Measurements from ENCODE around the gene SMARCB1.

The SMARCB1 gene

GRCh38 chr22:23831261-23831660, 44.5 kb downstream of the SMARCB1 start:
- Histone ChIP-seq H3K4me1 (ENCODE audit: control insufficient read depth, insufficient read depth, low read length) (peaks cover 2% of the 10 kb centered on the region), H3K36me3 (ENCODE audit: control insufficient read depth, insufficient read depth, low read length) (peaks cover 38% of the 10 kb centered on the region), H3K27me3 (ENCODE audit: control insufficient read depth, insufficient read depth, low read length, poor library complexity, severe bottlenecking) (no peaks in the 10 kb centered on the region)

DNA sequence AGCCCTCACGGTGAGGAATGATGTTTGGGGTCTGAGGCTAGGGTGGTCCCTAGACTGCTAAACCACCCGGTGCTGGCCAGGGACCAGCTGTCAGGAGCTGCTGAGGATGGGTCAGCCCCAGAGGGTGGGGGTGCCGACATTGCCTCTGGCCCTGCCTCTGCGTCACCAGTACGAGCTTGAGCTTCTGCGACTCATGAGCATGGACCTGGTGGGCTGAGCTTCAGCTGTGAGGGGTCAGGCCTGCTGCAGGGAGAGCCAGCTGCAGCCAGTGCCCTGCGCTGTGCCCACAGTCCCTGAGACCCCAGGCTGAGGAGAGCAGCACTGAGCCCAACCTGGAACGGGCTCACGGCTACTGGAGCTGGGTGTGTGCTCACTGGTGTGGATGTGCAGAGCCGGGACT, 45.0 kb downstream of the SMARCB1 start:
- Histone ChIP-seq H3K27me3 (ENCODE audit: control insufficient read depth, insufficient read depth, low read length, poor library complexity, severe bottlenecking) (no peaks in the 10 kb centered on the region), H3K36me3 (ENCODE audit: control insufficient read depth, insufficient read depth, low read length) (peaks cover 34% of the 10 kb centered on the region), H3K27ac (ENCODE audit: insufficient read depth, low read depth, low read length, poor library complexity, severe bottlenecking) (no peak overlapping the region), H3K4me3 (ENCODE audit: insufficient read depth, low read depth, low read length) (no peak overlapping the region), H3K4me1 (ENCODE audit: control insufficient read depth, insufficient read depth, low read length) (no peaks in the 10 kb centered on the region), H3K9me3 (ENCODE audit: control insufficient read depth, low read length) (no peaks in the 10 kb centered on the region)
- whole genome bisulfite sequencing, 2 experiments: 94 to 95% methylated on average over 10 of the region's 10 CpGs

More at GRCh38 chr22:23831261-23831660, 44.5 kb downstream of the SMARCB1 start:
- Histone ChIP-seq H3K9me3 (ENCODE audit: control insufficient read depth, low read length) (no peaks in the 10 kb centered on the region), H3K27ac (ENCODE audit: insufficient read depth, low read depth, low read length, poor library complexity, severe bottlenecking) (no peak overlapping the region), H3K4me3 (ENCODE audit: insufficient read depth, low read depth, low read length) (no peak overlapping the region)
- WGBS, 2 experiments: 95% methylated on average over 8 of the region's 8 CpGs

DNA sequence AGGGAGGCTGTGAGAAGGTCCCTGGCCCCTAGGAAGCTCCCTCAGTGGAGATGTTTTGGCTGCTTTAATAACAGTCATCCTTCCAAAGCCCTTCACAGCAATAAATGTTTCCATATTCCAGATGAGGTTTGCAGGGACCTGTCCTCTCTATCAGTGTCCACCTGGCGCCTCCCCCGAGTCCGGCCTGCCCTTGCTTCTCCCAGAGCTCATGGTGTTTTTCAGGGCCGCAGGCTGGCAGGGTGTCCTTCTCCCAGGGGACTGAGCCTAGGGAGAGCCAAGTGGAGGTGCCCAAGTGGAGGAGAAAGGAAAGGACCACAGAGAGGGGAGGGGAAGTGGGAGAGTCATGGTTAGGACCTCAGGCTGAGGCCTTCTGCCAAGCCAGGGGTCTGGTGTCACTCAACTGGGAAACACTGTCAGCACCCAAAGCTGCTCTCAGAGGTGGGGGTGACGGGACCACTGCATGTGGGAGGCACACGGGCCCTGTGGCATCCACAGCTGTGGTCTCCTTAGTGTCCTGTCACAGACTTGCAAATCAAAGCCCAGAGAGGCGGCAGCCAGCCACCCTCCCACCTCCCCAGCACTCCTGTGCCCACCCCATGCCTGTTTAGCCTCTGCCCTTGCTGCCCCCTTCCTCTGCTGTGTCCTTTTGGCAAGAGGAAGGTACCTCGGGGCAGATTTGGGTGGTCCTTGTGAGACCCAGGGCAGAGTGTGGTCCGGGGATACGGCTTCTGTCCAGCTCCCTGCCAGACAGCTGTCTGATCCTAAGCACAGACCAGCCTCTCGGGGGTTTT, 45.7 kb downstream of the SMARCB1 start:
- Histone ChIP-seq H3K27ac (ENCODE audit: insufficient read depth, low read depth, low read length, poor library complexity, severe bottlenecking) (no peak overlapping the region), H3K9me3 (ENCODE audit: control insufficient read depth, low read length) (no peaks in the 10 kb centered on the region), H3K36me3 (ENCODE audit: control insufficient read depth, insufficient read depth, low read length) (peaks cover 28% of the 10 kb centered on the region), H3K4me3 (ENCODE audit: insufficient read depth, low read depth, low read length) (no peak overlapping the region), H3K27me3 (ENCODE audit: control insufficient read depth, insufficient read depth, low read length, poor library complexity, severe bottlenecking) (no peaks in the 10 kb centered on the region), H3K4me1 (ENCODE audit: control insufficient read depth, insufficient read depth, low read length) (no peaks in the 10 kb centered on the region)
- WGBS, 2 experiments: 85 to 87% methylated on average over 11 of the region's 11 CpGs

DNA sequence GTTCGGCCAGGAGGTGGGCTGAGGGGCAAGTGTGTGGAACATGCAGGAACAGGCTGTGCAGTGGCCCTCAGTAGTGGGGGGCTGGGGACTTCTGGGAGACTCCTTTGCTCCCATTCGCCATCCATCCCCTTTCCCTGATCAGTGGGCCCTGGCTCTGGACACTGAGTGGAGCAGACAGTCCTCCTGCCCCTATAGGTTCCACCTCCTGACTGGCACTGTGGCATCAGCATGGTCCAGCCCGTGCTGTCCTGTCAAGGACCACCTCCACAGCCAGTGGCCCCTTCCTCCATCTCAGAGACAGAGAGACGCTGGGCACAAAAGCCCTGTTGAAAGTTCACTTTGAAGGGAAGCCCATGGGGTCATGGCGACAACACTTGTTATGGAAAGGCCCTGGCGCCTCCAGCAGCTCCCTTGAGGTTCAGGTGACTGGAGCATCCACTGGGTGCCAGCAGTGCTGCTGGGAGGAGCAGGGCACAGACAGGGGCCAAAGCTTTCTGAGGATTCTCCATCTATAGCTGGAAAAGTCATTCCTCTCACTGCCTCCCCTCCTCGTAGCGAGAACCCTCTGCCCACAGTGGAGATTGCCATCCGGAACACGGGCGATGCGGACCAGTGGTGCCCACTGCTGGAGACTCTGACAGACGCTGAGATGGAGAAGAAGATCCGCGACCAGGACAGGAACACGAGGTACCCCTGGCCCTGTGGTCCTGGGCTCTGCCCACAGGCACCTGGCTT, 46.4 kb downstream of the SMARCB1 start:
- Histone ChIP-seq H3K4me3 (ENCODE audit: insufficient read depth, low read depth, low read length) (no peak overlapping the region), H3K9me3 (ENCODE audit: control insufficient read depth, low read length) (no peaks in the 10 kb centered on the region), H3K36me3 (ENCODE audit: control insufficient read depth, insufficient read depth, low read length) (peaks cover 23% of the 10 kb centered on the region), H3K27ac (ENCODE audit: insufficient read depth, low read depth, low read length, poor library complexity, severe bottlenecking) (no peak overlapping the region), H3K27me3 (ENCODE audit: control insufficient read depth, insufficient read depth, low read length, poor library complexity, severe bottlenecking) (no peaks in the 10 kb centered on the region), H3K4me1 (ENCODE audit: control insufficient read depth, insufficient read depth, low read length) (peaks cover 4% of the 10 kb centered on the region)
- 87 to 89% methylated on average over 16 of the region's 16 CpGs for WGBS, 2 experiments

DNA sequence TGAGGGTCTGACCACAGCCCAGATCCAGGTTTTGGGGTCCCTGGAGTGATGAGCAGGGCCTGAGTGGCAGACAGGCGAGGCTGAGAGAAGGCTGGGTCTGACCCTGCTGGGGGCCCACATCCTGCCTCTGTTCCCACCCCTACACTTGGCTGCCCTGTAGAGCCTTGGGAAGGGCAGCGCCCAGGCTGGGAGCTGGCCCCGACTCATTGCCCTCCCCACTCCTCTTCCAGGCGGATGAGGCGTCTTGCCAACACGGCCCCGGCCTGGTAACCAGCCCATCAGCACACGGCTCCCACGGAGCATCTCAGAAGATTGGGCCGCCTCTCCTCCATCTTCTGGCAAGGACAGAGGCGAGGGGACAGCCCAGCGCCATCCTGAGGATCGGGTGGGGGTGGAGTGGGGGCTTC, 47.1 kb downstream of the SMARCB1 start:
- Histone ChIP-seq H3K27me3 (ENCODE audit: control insufficient read depth, insufficient read depth, low read length, poor library complexity, severe bottlenecking) (no peaks in the 10 kb centered on the region), H3K27ac (ENCODE audit: insufficient read depth, low read depth, low read length, poor library complexity, severe bottlenecking) (no peak overlapping the region), H3K9me3 (ENCODE audit: control insufficient read depth, low read length) (no peaks in the 10 kb centered on the region), H3K4me3 (ENCODE audit: insufficient read depth, low read depth, low read length) (no peak overlapping the region), H3K36me3 (ENCODE audit: control insufficient read depth, insufficient read depth, low read length) (peaks cover 23% of the 10 kb centered on the region), H3K4me1 (ENCODE audit: control insufficient read depth, insufficient read depth, low read length) (peaks cover 4% of the 10 kb centered on the region)
- 95% methylated on average over 13 of the region's 13 CpGs for WGBS, 2 experiments

GRCh38 chr22:23834406-23834792, 47.6 kb downstream of the SMARCB1 start:
- Histone ChIP-seq H3K9me3 (ENCODE audit: control insufficient read depth, low read length) (no peaks in the 10 kb centered on the region), H3K4me1 (ENCODE audit: control insufficient read depth, insufficient read depth, low read length) (peaks cover 4% of the 10 kb centered on the region), H3K27ac (ENCODE audit: insufficient read depth, low read depth, low read length, poor library complexity, severe bottlenecking) (no peak overlapping the region), H3K27me3 (ENCODE audit: control insufficient read depth, insufficient read depth, low read length, poor library complexity, severe bottlenecking) (peaks cover 2% of the 10 kb centered on the region), H3K36me3 (ENCODE audit: control insufficient read depth, insufficient read depth, low read length) (peaks cover 19% of the 10 kb centered on the region), H3K4me3 (ENCODE audit: insufficient read depth, low read depth, low read length) (no peak overlapping the region)
- WGBS, 2 experiments: 94 to 100% methylated on average over 3 of the region's 3 CpGs

- Histone ChIP-seq H3K4me3 (ENCODE audit: insufficient read depth, low read depth, low read length) (no peak overlapping the region), H3K27me3 (ENCODE audit: control insufficient read depth, insufficient read depth, low read length, poor library complexity, severe bottlenecking) (peaks cover 7% of the 10 kb centered on the region), H3K36me3 (ENCODE audit: control insufficient read depth, insufficient read depth, low read length) (peaks cover 19% of the 10 kb centered on the region), H3K4me1 (ENCODE audit: control insufficient read depth, insufficient read depth, low read length) (peaks cover 4% of the 10 kb centered on the region), H3K9me3 (ENCODE audit: control insufficient read depth, low read length) (no peaks in the 10 kb centered on the region), H3K27ac (ENCODE audit: insufficient read depth, low read depth, low read length, poor library complexity, severe bottlenecking) (no peak overlapping the region)
- 95% methylated on average over 10 of the region's 10 CpGs for WGBS, 2 experiments
These were observed 48.2 kb downstream of the SMARCB1 start for GRCh38 chr22:23834793-23835483.

DNA sequence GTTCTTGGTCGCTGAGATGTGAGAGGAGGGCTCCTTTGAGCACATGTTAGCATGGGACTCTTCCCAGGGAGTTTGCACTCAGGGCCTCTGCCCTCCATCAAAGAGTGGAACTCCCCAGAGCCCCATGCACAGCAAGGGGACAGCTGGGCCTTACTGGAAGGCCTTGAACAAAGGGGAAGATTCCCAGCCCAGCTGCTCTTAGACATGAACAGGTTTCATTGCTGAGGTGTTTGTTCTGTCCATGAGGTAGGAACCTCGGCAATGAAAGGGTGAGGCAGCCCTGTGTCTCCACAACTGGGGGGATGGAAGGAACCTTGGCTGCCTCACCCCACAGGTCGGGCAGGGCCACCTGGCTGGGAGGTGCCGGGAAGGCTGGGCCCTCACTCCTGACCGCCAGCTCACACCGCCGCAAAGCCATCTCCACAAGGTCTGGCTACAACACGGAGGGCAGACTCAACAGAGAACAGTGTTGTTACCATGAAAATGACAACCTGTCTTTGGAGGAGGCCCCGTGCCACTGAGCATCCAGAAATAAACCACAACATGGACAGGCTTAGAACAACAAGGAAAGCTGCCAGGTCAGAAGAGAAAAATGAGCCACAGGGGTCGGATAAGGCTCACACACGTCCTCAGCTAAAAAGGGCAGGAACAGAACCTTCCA, 48.8 kb downstream of the SMARCB1 start:
- peaks cover 4% of the 10 kb centered on the region for H3K4me1 ChIP-seq (ENCODE audit: control insufficient read depth, insufficient read depth, low read length)
- H3K27ac ChIP-seq (ENCODE audit: insufficient read depth, low read depth, low read length, poor library complexity, severe bottlenecking): no peak overlapping the region
- H3K36me3 ChIP-seq (ENCODE audit: control insufficient read depth, insufficient read depth, low read length): peaks cover 19% of the 10 kb centered on the region
- WGBS, 2 experiments: 85% methylated on average over 11 of the region's 11 CpGs
- no peak overlapping the region for H3K4me3 ChIP-seq (ENCODE audit: insufficient read depth, low read depth, low read length)
- no peaks in the 10 kb centered on the region for H3K9me3 ChIP-seq (ENCODE audit: control insufficient read depth, low read length)
- H3K27me3 ChIP-seq (ENCODE audit: control insufficient read depth, insufficient read depth, low read length, poor library complexity, severe bottlenecking): peaks cover 11% of the 10 kb centered on the region

DNA sequence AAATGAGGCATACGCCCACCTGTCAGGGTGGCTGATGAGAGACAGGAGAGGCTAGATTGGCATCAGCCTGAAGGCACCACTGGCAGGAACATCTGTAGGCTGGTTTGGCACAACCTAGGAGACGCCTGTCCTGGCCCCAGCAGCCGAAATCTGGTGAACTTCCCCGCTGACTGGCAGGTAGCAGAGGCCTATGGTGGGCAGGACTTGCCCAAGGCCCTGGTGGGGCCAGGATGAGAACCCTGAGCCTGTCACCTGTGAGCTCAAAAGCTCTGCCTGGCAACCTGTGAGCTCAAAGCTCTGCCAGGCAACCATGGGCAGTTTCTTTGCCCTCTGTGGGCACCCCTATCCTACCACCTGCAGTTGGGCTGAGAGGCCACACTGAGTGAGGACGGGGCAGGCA, 49.5 kb downstream of the SMARCB1 start:
- no peak overlapping the region for H3K27ac ChIP-seq (ENCODE audit: insufficient read depth, low read depth, low read length, poor library complexity, severe bottlenecking)
- 74 to 75% methylated on average over 5 of the region's 5 CpGs for WGBS, 2 experiments
- H3K36me3 ChIP-seq (ENCODE audit: control insufficient read depth, insufficient read depth, low read length): peaks cover 19% of the 10 kb centered on the region

More for the DNA sequence above, 49.5 kb downstream of the SMARCB1 start:
- Histone ChIP-seq H3K27me3 (ENCODE audit: control insufficient read depth, insufficient read depth, low read length, poor library complexity, severe bottlenecking) (peaks cover 14% of the 10 kb centered on the region), H3K4me3 (ENCODE audit: insufficient read depth, low read depth, low read length) (no peak overlapping the region), H3K4me1 (ENCODE audit: control insufficient read depth, insufficient read depth, low read length) (peaks cover 4% of the 10 kb centered on the region), H3K9me3 (ENCODE audit: control insufficient read depth, low read length) (no peaks in the 10 kb centered on the region)
